SK-N-SH treated with all-trans-retinoic acid at 6 μM for 48 hours (cell line): ENCODE results near the gene LUZP4.

Experiments used
- ARNTL ChIP-seq: fragments of 450-650 bp; formaldehyde crosslinking; IDR thresholded peaks from 2 replicates; pipeline ENCODE4 v1.5.0; 2020; ENCODE audit warnings: low read depth, mild to moderate bottlenecking, moderate library complexity, borderline replicate concordance
- ESRRG ChIP-seq: fragments of 250-450 bp; sonication (Bioruptor Pico); IDR thresholded peaks from 2 replicates; pipeline ENCODE4 v1.6.1; 2021; ENCODE audit warnings: mild to moderate bottlenecking
- TOX ChIP-seq: fragments of 250-450 bp; sonication (Bioruptor Pico); IDR thresholded peaks from 2 replicates; pipeline ENCODE4 v1.8.0; 2021; ENCODE audit warnings: mild to moderate bottlenecking, moderate library complexity, borderline replicate concordance
- ZFP3 ChIP-seq: fragments of 250-450 bp; sonication (Bioruptor Pico); IDR thresholded peaks from 2 replicates; pipeline ENCODE4 v1.5.0; 2020; ENCODE audit warnings: mild to moderate bottlenecking, moderate library complexity
- ZFP30 ChIP-seq: fragments of 450-650 bp; formaldehyde crosslinking; IDR thresholded peaks from 2 replicates; pipeline ENCODE4 v1.5.0; 2022; ENCODE audit warnings: mild to moderate bottlenecking, moderate library complexity
- ZNF70 ChIP-seq: fragments of 450-650 bp; formaldehyde crosslinking; IDR thresholded peaks from 2 replicates; pipeline ENCODE4 v1.5.0; 2020; ENCODE audit warnings: mild to moderate bottlenecking, moderate library complexity
- TF ChIP-seq, protein P1 (sequence below): fragments of 250-450 bp; sonication (Bioruptor Pico); IDR thresholded peaks from 2 replicates; pipeline ENCODE4 v1.8.0; 2020; ENCODE audit warnings: mild to moderate bottlenecking, moderate library complexity, borderline replicate concordance
- TF ChIP-seq, protein P2 (sequence below): fragments of 250-450 bp; sonication (Bioruptor Pico); IDR thresholded peaks from 2 replicates; pipeline ENCODE4 v1.5.1; 2021; ENCODE audit warnings: mild to moderate bottlenecking, moderate library complexity

DNA sequence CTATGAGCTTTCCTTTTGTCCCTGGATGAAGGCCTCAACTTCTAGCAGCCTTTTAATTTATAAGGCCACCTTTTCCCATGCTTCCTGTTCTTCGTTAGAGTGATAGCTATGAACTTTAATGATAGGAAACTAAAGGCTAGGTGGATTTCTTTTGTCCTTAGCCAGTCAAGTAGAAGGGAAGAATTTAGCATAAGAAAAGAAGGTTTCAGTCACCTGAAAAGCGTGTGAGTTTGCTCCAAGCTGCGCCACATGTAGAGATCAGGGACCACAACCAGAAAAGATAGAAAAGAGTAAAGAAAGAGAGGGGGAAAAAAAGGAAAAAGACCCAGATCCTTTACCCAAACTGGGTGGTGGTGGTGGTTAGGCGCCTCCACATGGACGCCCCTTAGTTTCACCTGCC lies 28.6 kb downstream of the LUZP4 start:
- TF ChIP-seq ARNTL (CRISPR knock-in tag) = no peak
- no peak for TF ChIP-seq ZFP3 (CRISPR knock-in tag)
- TF ChIP-seq ZFP30 (CRISPR knock-in tag) = no peak
- no peak for TF ChIP-seq ZNF70 (CRISPR knock-in tag)
- TF ChIP-seq, protein P1, sequence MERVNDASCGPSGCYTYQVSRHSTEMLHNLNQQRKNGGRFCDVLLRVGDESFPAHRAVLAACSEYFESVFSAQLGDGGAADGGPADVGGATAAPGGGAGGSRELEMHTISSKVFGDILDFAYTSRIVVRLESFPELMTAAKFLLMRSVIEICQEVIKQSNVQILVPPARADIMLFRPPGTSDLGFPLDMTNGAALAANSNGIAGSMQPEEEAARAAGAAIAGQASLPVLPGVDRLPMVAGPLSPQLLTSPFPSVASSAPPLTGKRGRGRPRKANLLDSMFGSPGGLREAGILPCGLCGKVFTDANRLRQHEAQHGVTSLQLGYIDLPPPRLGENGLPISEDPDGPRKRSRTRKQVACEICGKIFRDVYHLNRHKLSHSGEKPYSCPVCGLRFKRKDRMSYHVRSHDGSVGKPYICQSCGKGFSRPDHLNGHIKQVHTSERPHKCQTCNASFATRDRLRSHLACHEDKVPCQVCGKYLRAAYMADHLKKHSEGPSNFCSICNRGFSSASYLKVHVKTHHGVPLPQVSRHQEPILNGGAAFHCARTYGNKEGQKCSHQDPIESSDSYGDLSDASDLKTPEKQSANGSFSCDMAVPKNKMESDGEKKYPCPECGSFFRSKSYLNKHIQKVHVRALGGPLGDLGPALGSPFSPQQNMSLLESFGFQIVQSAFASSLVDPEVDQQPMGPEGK = no peak
- no peak for TF ChIP-seq ESRRG
- TF ChIP-seq, protein P2, sequence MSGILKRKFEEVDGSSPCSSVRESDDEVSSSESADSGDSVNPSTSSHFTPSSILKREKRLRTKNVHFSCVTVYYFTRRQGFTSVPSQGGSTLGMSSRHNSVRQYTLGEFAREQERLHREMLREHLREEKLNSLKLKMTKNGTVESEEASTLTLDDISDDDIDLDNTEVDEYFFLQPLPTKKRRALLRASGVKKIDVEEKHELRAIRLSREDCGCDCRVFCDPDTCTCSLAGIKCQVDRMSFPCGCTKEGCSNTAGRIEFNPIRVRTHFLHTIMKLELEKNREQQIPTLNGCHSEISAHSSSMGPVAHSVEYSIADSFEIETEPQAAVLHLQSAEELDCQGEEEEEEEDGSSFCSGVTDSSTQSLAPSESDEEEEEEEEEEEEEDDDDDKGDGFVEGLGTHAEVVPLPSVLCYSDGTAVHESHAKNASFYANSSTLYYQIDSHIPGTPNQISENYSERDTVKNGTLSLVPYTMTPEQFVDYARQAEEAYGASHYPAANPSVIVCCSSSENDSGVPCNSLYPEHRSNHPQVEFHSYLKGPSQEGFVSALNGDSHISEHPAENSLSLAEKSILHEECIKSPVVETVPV (CRISPR knock-in tag) = no peak
- no peak for TF ChIP-seq TOX (CRISPR knock-in tag)
